ENCODE data around the gene RPS27L. TPM values are rescaled to one million over a fixed set of nuclear protein-coding genes. Genes with fewer than 3 reads are reported as not detected.

The RPS27L gene
- polyA plus RNA-seq, 2 of the 4 experiments (the other 2 are of a cell fraction), result 609 to 748 TPM

DNA sequence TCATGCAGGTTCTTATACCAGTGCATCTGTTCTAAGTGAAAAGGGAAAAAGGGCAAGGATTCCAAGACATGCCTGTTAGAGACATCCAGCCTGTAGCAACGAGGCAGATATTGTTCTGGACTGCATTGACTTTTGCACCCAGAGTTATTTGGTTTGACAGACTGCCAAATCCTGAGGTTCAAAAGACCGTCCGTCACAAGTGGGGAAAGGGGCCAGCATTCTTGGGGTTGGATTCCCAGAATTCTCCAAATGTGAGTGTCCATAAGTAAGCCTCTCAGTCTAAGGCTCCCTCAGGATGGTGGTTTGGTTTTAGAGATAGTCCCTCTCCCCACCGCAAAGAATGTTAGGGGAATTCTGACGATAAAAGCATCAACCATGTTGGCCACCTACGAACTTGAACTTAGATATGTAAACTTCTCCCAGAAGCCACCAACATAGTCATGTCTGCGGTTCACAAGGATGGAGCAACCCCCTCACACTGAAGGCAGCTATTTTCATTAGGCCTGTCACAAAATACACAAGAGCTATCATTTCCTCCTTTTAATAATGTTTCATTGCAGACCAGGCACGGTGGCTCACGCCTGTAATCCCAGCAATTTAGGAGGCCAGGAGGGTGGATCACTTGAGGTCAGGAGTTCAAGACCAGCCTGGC, 49.3 kb downstream of the RPS27L start (continued):
- TF ChIP-seq, protein P1, sequence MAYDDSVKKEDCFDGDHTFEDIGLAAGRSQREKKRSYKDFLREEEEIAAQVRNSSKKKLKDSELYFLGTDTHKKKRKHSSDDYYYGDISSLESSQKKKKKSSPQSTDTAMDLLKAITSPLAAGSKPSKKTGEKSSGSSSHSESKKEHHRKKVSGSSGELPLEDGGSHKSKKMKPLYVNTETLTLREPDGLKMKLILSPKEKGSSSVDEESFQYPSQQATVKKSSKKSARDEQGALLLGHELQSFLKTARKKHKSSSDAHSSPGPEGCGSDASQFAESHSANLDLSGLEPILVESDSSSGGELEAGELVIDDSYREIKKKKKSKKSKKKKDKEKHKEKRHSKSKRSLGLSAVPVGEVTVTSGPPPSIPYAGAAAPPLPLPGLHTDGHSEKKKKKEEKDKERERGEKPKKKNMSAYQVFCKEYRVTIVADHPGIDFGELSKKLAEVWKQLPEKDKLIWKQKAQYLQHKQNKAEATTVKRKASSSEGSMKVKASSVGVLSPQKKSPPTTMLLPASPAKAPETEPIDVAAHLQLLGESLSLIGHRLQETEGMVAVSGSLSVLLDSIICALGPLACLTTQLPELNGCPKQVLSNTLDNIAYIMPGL (CRISPR knock-in tag; IDR thresholded peaks at IDR 0.05; ENCODE audit: borderline replicate concordance), result no peak
- TF ChIP-seq CHD2 (IDR thresholded peaks at IDR 0.05; ENCODE audit: low read length, partially characterized antibody) (no peak), RARB (CRISPR knock-in tag; IDR thresholded peaks at IDR 0.05) (peak; percentile 94), NR3C1 (IDR thresholded peaks at IDR 0.05) (no peak), CBX8 (IDR thresholded peaks at IDR 0.05) (no peak), ZNF302 (CRISPR knock-in tag; IDR thresholded peaks at IDR 0.05) (no peak), POLR2AphosphoS2 (conservative IDR thresholded peaks at IDR 0.05; ENCODE audit: low read length) (no peak), RAD21 (conservative IDR thresholded peaks at IDR 0.05 in 1 of 2, IDR thresholded peaks at IDR 0.05 in 1 of 2) (peak; percentile 43 to 77), ESRRA (IDR thresholded peaks at IDR 0.05; ENCODE audit: borderline replicate concordance, low read length) (no peak), GATA3 (IDR thresholded peaks at IDR 0.05; ENCODE audit: borderline replicate concordance) (peak; percentile 99), HDAC2 (IDR thresholded peaks at IDR 0.05) (no peak), EP300 (IDR thresholded peaks at IDR 0.05) (peak; percentile 98 to 99), RNF2 (IDR thresholded peaks at IDR 0.05; ENCODE audit: borderline replicate concordance, low read depth) (no peak), MAZ (IDR thresholded peaks at IDR 0.05; ENCODE audit: borderline replicate concordance, low read depth, low read length) (no peak), CHD4 (IDR thresholded peaks at IDR 0.05; ENCODE audit: borderline replicate concordance) (no peak), JUN (IDR thresholded peaks at IDR 0.05) (peak; percentile 99 to 100), NFE2L2 (conservative IDR thresholded peaks at IDR 0.05; ENCODE audit: low read length) (no peak), SMC3 (IDR thresholded peaks at IDR 0.05) (peak; percentile 58), KDM1A (IDR thresholded peaks at IDR 0.05; ENCODE audit: low read depth) (no peak), CBX2 (IDR thresholded peaks at IDR 0.05; ENCODE audit: borderline replicate concordance, low read depth) (no peak), MYC (IDR thresholded peaks at IDR 0.05; ENCODE audit: borderline replicate concordance, low read length) (no peak), JUNB (IDR thresholded peaks at IDR 0.05) (peak; percentile 98), FOSB (CRISPR knock-in tag; IDR thresholded peaks at IDR 0.05) (no peak), EHMT2 (IDR thresholded peaks at IDR 0.05; ENCODE audit: low read depth) (no peak), TFCP2L1 (CRISPR knock-in tag; IDR thresholded peaks at IDR 0.05) (no peak), BHLHE40 (IDR thresholded peaks at IDR 0.05; ENCODE audit: low read depth, low read length) (no peak), NPAS2 (CRISPR knock-in tag; IDR thresholded peaks at IDR 0.05; ENCODE audit: borderline replicate concordance) (no peak), EHF (CRISPR knock-in tag; IDR thresholded peaks at IDR 0.05) (no peak)
- TF ChIP-seq, protein P2, sequence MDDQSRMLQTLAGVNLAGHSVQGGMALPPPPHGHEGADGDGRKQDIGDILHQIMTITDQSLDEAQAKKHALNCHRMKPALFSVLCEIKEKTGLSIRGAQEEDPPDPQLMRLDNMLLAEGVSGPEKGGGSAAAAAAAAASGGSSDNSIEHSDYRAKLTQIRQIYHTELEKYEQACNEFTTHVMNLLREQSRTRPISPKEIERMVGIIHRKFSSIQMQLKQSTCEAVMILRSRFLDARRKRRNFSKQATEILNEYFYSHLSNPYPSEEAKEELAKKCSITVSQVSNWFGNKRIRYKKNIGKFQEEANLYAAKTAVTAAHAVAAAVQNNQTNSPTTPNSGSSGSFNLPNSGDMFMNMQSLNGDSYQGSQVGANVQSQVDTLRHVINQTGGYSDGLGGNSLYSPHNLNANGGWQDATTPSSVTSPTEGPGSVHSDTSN (IDR thresholded peaks at IDR 0.05), result peak; percentile 88
- TF ChIP-seq, protein P3, sequence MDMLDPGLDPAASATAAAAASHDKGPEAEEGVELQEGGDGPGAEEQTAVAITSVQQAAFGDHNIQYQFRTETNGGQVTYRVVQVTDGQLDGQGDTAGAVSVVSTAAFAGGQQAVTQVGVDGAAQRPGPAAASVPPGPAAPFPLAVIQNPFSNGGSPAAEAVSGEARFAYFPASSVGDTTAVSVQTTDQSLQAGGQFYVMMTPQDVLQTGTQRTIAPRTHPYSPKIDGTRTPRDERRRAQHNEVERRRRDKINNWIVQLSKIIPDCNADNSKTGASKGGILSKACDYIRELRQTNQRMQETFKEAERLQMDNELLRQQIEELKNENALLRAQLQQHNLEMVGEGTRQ (IDR thresholded peaks at IDR 0.05), result no peak; the same call in 1 of the 2 replicates
- TF ChIP-seq, protein P4, sequence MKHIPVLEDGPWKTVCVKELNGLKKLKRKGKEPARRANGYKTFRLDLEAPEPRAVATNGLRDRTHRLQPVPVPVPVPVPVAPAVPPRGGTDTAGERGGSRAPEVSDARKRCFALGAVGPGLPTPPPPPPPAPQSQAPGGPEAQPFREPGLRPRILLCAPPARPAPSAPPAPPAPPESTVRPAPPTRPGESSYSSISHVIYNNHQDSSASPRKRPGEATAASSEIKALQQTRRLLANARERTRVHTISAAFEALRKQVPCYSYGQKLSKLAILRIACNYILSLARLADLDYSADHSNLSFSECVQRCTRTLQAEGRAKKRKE (CRISPR knock-in tag; IDR thresholded peaks at IDR 0.05; ENCODE audit: low read depth), result peak; percentile 74
- TF ChIP-seq, protein P5, sequence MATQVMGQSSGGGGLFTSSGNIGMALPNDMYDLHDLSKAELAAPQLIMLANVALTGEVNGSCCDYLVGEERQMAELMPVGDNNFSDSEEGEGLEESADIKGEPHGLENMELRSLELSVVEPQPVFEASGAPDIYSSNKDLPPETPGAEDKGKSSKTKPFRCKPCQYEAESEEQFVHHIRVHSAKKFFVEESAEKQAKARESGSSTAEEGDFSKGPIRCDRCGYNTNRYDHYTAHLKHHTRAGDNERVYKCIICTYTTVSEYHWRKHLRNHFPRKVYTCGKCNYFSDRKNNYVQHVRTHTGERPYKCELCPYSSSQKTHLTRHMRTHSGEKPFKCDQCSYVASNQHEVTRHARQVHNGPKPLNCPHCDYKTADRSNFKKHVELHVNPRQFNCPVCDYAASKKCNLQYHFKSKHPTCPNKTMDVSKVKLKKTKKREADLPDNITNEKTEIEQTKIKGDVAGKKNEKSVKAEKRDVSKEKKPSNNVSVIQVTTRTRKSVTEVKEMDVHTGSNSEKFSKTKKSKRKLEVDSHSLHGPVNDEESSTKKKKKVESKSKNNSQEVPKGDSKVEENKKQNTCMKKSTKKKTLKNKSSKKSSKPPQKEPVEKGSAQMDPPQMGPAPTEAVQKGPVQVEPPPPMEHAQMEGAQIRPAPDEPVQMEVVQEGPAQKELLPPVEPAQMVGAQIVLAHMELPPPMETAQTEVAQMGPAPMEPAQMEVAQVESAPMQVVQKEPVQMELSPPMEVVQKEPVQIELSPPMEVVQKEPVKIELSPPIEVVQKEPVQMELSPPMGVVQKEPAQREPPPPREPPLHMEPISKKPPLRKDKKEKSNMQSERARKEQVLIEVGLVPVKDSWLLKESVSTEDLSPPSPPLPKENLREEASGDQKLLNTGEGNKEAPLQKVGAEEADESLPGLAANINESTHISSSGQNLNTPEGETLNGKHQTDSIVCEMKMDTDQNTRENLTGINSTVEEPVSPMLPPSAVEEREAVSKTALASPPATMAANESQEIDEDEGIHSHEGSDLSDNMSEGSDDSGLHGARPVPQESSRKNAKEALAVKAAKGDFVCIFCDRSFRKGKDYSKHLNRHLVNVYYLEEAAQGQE (IDR thresholded peaks at IDR 0.05), result no peak
- TF ChIP-seq, protein P6, sequence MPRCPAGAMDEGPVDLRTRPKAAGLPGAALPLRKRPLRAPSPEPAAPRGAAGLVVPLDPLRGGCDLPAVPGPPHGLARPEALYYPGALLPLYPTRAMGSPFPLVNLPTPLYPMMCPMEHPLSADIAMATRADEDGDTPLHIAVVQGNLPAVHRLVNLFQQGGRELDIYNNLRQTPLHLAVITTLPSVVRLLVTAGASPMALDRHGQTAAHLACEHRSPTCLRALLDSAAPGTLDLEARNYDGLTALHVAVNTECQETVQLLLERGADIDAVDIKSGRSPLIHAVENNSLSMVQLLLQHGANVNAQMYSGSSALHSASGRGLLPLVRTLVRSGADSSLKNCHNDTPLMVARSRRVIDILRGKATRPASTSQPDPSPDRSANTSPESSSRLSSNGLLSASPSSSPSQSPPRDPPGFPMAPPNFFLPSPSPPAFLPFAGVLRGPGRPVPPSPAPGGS (IDR thresholded peaks at IDR 0.05), result peak; percentile 99
